ENCODE data around the gene PKIG. TPM values are rescaled to one million over a fixed set of nuclear protein-coding genes. Genes with fewer than 3 reads are reported as not detected.

The PKIG gene
- total RNA-seq, 1 donor: 83.2 TPM

GRCh38 chr20:44641325-44641724 is 58.9 kb downstream of the PKIG start:
- DNase-seq (ENCODE audit: low read depth): no peak
- no peak overlapping the region for H3K4me3 ChIP-seq (ENCODE audit: low read depth, low read length)
- TF ChIP-seq CTCF (IDR thresholded peaks at IDR 0.05; ENCODE audit: insufficient read depth, low read length): no peak

GRCh38 chr20:44642203-44643153 is 60.1 kb downstream of the PKIG start:
- peak; percentile 79 for DNase-seq (ENCODE audit: low read depth)
- no peak overlapping the region for H3K4me3 ChIP-seq (ENCODE audit: low read depth, low read length)
- peak; percentile 0 for TF ChIP-seq CTCF (IDR thresholded peaks at IDR 0.05; ENCODE audit: insufficient read depth, low read length)

- no peak overlapping the region for H3K4me3 ChIP-seq (ENCODE audit: low read depth, low read length)
- TF ChIP-seq CTCF (IDR thresholded peaks at IDR 0.05; ENCODE audit: insufficient read depth, low read length): no peak
- no peak for DNase-seq (ENCODE audit: low read depth)
Measured at GRCh38 chr20:44643154-44643519, 60.8 kb downstream of the PKIG start.

GRCh38 chr20:44643596-44644229 is 61.3 kb downstream of the PKIG start:
- peak; percentile 54 for DNase-seq (ENCODE audit: low read depth)
- H3K4me3 ChIP-seq (ENCODE audit: low read depth, low read length): no peak overlapping the region
- no peak for TF ChIP-seq CTCF (IDR thresholded peaks at IDR 0.05; ENCODE audit: insufficient read depth, low read length)

GRCh38 chr20:44644230-44644617 is 61.8 kb downstream of the PKIG start:
- no peak overlapping the region for H3K4me3 ChIP-seq (ENCODE audit: low read depth, low read length)
- no peak for DNase-seq (ENCODE audit: low read depth)
- no peak for TF ChIP-seq CTCF (IDR thresholded peaks at IDR 0.05; ENCODE audit: insufficient read depth, low read length)

GRCh38 chr20:44644667-44645131 is 62.3 kb downstream of the PKIG start:
- H3K4me3 ChIP-seq (ENCODE audit: low read depth, low read length): no peak overlapping the region
- DNase-seq (ENCODE audit: low read depth): no peak
- no peak for TF ChIP-seq CTCF (IDR thresholded peaks at IDR 0.05; ENCODE audit: insufficient read depth, low read length)
